GM19043 (cell line): ENCODE results near the gene GRIN3A.

Source experiments
- ATAC-seq: cut with Tn5 transposase; IDR thresholded peaks from one replicate; pipeline ENCODE4 v1.9.1; 2021; ENCODE audit warnings: low read depth; ENCODE audit not compliant: unreplicated experiment

GRIN3A gene

DNA sequence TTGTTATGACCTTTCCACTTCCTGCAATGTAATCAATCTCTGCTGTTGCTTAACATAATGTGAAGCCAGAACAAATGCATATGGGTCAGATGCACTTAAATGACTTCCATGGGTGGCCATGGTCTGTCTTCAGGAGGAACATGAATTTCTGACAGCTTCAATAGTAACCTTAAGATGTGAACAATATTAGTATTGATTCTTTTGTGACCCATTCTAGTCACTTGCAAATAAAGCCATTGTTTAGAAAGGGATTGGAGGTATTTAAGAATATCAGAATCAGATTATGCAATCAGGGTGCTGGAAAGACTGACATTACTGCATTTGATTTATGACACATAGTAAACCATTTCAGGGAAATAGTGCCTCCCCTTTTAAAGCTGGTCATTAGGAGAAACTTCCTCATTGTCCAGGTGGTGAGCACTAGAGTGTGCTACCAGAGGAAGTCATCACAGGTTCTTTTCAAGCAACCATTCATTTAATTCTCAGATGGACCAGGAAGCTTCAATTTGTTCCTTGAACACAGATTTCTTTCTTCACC is 32.1 kb downstream of the GRIN3A start:
- ATAC-seq = no peak

DNA sequence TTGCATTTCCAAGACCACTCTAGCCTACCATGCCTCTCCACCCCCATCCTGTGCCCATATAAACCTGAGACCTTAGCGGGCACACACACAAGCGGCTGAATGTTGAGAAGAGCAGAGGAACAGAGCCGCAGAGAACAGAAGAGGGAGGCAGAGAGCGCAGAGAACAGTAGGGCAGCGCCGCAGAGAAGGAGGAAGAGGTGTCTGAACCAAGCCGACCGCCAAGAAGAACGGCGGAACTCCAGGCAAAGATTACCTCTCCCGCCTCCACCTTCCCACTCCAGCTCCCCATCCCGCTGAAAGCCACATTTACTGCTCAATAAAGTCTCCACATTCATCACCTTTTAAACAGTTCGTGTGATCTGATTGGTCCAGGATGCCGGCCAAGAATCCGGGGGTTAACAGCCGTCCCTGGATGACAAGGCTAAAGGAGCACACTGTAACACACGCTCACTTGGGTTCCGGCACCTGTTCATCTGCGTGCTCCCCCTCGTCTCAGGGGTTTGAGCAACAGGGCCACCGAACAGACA is 33.2 kb downstream of the GRIN3A start:
- ATAC-seq = peak; percentile 57

DNA sequence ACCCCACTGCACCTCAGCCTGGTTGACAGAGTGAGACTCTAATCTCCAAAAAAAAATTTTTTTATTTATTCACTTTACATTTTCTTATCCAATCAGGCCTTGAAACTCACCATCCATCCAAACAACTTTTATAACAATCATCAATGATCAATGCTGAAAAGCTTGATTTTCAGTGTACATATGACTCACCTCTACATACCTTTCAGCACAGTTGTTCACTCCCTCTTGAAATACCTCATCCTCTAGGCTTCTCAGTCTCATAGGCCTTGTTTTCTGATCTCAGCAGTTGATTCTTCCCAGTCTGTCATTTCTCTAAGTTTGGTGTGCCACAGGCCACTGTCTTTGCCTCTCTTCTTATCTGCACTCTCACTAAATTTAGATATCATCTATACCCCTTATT is 36.2 kb downstream of the GRIN3A start:
- ATAC-seq = no peak

DNA sequence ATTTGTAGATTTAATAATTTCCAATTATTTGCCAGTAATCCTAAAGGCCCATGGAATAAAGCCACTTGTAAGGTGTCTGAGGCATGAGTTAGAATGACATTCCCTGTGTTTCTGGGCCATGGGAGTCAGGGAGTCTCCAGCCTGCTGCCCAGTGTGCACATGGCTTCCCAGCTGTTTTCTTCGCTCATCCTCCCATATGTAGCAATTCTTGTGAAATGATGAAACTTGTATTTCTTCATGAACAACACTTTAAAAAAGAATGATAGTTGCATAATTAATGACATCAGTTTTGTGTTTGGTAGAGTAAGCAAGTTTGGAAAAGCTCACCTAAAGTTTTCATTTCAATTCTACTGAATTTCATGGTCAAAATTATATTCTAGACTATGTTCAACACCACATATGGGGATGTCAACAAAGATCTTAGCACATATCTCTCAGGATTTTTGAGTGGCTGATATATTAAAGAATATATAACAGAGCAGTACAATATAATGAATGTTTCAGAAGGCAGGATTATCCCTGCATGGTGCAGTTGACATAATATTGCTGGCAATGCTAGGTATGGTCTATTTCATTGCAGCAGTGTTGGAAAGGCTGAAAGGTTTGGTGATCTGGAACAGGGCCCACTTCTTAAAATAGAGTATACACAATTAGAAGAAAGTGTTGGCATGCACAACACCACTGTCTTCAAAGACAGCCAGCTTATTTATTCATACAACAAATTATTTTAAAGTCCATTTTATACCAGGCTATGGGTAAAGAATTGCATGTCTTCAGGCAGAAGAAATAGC is 44.7 kb downstream of the GRIN3A start:
- ATAC-seq = no peak

DNA sequence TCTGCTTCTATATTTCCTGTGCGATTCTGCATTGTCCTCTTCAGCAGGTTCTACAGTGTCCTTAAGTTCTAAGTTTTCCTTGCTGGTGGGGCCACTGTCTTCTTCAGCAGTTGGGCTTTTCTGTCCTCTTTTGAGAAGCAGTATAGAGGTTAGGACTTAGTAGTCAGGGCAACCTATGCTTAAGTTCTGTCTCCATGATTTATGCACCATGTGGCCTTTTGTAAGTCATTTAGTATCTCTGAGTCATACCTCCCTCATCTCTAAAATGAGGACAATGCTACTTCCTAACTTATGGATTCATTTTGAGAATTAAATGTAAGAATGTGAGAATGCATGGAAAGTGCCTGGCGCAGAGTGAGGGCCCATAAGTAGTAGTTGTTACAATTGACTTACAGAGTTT is 46.8 kb downstream of the GRIN3A start:
- no peak for ATAC-seq

DNA sequence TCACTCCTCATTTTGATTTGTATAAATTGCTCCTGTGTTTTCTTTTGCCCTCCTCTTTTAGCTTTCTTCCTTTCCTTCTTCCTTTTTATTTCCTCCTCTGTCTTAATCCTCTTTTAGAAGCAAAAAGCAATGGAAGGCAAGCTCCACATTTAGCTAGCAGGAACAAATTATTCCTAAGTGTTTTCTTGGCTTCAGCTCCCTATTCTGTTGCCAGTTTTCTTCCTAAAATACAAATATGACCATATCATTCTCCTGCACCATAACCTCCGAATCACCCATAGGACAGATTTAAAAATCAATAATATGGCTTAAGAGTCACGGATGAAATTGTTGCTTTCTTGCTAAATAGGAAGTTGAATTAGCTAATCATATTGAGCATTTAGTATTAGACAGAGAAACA is 49.4 kb downstream of the GRIN3A start:
- no peak for ATAC-seq

DNA sequence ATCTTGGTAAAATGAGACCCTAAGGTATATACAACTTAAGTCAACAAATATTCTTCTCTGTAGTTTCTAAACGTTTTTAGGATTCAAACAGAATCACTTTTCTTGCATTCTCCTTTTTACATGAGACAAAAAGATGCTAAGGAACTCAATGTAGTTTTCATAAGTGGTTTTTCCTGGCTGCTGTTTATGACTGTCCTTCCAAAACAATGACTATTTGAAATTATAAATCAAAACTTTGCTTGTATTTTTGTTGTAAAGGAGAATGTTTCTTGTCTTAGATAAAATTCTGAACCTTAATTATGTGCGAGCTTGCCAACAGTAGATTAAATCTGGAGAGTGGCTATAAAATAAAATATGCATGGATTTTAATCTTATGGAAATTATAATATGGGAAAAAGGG is 53.8 kb downstream of the GRIN3A start:
- ATAC-seq = no peak

DNA sequence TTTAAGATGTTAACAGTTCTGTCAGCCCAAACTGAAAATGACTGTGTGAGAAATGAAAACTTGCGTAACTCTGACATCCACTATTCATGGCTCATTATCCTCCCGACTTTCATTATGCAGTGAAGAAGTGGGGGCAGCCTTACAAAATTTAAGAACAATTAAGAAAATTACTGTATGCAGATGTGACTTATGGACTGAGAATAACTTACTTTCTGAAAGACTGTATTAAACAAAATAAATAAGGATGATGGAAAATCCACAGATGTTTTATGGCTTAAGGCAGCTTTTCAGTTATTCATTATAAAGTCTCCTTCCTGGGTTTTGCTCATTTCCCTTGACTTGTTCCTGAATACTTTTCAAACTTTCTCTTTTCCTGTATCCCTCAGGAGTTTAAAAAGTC is 55.2 kb downstream of the GRIN3A start:
- ATAC-seq = no peak

DNA sequence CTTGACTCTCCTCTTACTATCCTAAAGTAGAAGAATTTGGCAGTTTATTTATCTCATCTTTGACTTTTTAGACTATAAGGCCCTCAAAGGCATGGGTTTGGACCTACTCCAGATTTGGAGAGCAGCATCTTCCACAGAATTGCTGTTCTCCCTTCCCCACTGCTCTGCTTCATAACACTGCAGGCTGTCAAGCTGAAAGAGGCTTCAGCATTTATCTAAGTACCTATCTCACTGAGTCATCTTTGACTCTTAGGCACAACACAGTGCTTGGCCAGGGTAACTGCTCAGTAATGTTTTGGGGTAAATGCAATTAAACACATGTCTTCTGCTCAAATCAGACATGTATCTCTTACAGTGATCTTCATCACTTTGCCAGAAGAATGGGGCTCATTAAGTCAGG is 60.6 kb downstream of the GRIN3A start:
- no peak for ATAC-seq

DNA sequence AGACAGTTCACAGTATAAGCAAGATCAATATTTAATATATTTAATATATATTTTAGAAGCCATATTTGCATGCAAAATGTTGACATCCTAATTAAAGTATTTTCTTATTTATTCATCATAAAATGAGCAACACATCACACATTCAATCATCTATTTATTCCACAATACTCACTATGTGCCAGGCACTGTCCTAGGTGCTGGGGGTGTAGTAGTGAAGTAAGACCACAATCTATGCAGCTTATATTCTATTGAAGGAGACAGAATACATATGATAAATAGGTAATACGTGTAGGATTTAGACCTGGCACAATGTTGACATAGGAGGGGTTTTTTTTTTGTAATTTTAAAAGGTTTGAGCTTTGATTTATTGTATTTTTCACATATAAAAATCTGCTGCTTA is 63.1 kb downstream of the GRIN3A start:
- ATAC-seq = no peak

DNA sequence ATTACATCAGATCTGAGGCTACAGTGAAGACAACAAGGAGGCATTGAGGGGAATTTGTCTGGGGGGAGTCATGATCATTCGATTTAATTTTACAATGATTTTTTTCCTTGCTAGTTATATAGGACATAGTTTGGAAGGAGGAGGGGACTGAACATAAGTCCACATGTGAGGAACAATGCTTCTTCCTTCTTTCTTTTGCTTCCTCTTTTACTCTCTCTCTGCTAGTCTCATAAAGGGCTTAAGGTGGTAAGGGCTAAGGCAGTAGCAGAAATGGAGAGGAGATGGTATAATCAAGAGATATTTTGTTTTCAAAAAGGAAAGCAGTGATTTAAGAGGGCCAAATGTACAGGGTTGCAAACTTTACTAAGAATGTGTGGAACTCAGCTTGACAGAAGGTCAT is 64.3 kb downstream of the GRIN3A start:
- ATAC-seq = no peak

DNA sequence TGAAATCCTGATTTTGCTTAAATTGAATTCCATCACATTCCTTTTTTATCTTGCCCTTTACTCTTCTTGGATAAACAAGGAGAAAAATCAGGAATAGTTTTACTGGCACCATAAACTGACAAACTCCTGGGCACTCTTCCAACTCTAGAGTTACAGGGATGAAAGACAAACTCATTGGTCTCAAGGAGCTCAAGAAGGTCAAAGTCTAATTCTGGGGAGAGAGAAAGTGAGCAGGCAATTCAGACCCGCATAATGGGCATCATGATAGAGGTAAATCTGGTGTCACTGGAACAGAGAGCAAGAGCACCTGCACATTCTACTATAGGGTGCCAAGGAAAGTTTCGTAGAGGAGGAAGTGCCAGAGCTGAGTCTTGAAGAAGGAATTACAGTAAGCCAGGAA is 64.8 kb downstream of the GRIN3A start:
- ATAC-seq = no peak

DNA sequence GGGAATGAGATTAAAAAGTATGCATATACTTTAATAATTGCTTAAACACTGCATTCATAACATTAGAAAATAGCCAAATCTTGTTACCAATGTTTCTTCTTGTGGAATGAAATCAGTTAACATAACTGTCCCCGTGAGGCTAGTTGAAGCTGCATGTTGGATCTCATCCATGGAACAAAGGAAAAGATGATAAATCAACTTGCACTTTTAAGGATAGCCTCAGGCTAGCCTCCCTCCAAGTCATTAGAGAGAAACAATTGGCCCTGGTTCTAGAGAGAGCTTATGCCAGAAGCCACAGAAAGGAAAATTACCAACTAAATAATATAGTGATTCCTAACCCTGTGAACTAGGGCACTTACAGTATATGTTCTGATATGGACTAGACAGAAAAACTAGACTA is 66.9 kb downstream of the GRIN3A start:
- ATAC-seq = no peak

DNA sequence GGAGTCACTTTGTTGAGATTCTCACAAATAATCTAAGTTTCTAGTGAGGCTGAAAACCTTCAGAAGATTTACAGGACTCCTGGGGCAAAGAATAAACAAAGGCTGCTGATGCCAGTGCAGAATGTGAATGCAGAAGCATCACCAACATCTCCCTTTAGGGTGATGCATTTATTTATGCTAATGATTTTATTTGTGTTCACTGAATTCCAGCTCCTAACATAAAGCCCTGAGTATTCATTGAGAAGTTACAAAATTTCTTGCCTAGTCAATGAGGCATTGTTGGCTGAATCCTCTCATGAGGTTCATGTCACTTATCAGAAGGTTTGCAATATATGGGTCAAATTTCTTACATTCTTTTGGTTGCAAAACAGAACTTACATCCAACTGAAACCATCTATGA is 70.0 kb downstream of the GRIN3A start:
- no peak for ATAC-seq

DNA sequence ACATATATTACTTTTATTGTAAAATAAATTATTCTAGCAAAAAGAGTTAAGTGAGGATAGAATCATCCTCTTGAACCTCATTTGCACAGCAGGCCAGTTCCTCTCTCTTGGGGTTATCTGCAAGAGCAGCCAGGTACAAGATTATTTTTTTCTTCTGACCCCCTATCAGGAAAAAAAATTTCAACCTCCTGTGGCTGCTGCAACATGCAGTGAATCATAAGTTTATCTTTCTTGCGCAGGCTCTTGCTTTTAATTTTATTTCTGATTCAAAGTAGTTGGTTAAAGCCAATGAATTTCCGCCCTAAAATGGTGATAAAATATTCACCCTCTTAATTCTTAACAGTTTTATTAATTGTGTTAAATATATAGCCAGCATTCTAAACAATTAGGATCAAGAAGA is 74.0 kb downstream of the GRIN3A start:
- no peak for ATAC-seq

DNA sequence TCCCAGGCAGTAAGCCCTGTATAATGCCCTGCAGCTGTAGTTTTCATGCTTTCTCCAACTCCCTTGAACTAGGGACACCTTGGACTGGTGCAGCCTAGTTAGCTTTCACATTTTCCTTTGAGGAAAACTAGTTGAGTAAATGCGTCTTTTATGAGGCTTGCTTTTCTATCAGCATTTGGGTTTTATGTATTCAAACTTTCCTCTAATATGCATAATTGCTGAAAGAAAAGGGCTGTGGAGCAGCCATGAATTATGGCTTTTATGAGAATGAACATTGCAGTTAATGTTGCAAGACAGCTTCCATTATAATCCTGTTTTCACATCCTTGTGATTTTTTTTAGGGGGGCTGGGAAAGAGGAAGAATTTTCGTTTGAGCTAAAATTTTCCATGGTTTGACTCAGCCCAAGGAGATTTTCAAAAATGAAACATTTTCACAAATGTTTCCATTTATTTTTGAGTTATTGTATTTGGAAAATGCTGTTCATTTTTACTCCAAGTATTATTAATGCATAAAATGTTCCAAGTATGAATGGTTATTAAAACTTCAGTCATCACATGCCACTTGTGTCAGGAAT is 85.8 kb downstream of the GRIN3A start:
- ATAC-seq = no peak

DNA sequence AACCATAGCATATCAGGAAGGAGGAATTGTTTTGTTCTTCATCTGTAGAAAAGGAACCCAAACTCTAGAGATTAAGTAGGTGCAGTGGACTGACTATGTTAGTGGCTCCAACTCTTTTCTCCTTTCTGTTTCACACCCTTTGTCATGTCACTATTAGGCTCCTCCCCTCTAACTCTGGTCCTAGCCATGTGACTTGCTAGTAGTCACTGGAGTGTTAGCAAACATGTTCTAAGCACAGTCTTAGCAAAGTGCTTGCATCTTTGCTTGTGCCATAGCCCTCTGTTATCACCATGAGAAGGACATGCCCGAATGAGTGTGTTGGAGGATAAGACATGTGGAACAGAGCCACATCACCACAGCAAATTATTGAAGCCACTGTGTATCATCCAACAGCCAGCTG is 88.3 kb downstream of the GRIN3A start:
- no peak for ATAC-seq

DNA sequence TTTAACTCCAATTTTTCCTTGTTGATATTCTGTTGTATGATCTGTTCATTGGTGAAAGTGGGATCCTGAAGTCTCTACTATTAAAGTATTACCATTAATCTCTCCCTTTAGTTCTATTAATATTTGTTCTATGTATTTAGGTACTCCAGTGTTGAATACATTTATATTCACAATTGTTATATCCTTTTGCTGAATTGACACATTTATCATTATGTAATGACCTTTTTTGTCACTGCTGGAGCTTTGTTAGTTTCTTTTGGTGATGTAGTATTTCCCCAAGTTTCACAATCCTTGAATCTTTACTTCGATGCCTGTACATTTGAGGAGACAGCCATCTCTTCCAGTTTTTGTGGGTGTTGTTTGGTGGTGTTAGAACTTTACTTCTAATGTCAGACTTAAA is 90.0 kb downstream of the GRIN3A start:
- no peak for ATAC-seq

DNA sequence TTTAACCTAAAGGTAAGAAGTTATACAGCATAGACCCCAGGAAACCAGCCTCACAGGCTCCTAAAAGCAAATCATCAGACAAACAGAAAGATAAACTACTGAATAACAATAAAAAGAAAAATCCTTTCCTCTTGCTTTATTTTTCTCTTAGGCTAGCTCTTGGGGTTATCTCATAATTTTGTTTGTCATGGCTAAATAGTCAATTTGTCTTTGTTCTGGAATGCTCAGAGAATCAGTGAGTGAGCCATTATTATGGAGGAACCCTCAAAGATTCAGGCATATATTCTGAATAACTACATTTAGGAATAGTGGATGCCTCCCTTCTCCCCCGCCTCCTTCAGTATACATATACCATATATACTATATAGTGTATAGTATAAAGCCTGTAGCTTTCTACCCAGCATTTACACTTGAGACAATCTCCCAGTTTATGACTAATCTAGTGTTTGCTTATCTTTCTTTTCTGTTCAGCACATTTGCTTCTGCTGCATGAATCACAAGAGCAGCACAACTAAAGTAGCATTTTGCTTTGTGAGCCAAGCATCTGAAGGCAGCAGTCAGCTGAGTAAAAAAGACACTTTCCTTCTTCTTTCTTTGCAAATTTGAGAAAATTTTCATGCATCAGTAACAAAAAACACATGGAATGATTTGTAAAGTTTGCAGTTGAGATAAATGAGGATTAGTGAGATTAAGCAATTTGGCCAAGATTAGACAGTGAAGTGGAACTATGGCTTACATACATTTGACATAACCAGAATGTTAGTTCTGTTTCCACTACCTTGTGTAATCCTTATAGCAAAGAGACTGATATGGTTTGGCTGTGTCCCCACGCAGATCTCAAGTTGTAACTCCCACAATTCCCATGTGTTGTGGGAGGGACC is 98.4 kb downstream of the GRIN3A start:
- ATAC-seq = no peak

DNA sequence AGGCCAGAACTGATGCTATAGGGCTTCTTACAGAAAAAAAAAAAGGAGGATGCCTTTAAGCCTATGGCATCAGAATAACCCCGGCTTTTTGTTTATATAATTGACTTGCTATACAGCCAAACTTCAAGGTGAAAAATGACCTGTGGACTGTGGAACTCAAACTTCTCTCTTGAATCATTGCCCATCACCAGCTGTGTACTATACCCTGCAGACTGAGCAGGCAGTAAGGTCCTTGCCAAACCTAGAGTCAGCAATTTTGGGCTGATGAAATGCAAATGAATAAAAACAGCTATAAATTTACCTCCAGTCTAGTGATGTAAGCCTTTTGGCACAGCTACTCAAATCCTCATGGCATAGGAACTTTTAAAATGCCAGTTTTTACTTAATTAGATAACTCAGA is 99.1 kb downstream of the GRIN3A start:
- ATAC-seq = no peak

DNA sequence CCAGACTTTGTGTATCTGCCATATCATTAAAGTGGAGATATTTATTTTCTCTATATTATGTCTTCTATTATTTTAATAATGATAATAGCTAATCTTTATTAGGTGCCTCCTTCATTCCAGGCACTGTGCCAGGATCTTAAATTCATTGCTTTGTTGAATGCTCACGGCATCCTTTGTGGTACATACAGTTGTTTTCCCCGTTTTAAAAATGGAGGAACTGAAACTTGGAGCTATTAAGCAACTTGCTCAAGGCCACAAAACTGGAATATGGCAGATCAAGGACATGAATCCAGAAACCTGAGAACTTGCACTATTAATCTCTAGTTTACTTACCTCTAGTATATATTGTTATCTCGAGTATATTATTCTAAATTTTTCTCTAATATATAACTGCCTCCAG is 102.2 kb downstream of the GRIN3A start:
- ATAC-seq = no peak
